PC-3 (cell line): ENCODE results near the gene TMEM131. TPM values are rescaled to one million over a fixed set of nuclear protein-coding genes. Genes with fewer than 3 reads are reported as not detected.

ENCODE experiments used
- ATAC-seq: fragments of 200-7000 bp; cut with Tn5 transposase; 2 replicates; pipeline ENCODE4 v1.9.1; 2020; ENCODE audit warnings: mild to moderate bottlenecking, moderate library complexity
- BruUV-seq: library from RNA; stranded (reverse); fragments of 400-500 nt; replicated peaks from 2 replicates; lab custom pipeline; 2021; lab: Mats Ljungman, UMichigan
- CTCF ChIA-PET: fragments of 300-600 bp; sonication (Branson Sonifier 250); formaldehyde crosslinking; loops from one replicate; lab custom pipeline; 2022; ENCODE audit warnings: antibody characterized with exemption; lab: Charles Lee
- POLR2A ChIA-PET: fragments of 300-600 bp; sonication (Branson Sonifier 250); formaldehyde crosslinking; loops from one replicate; lab custom pipeline; 2022; ENCODE audit warnings: antibody characterized with exemption; ENCODE audit not compliant: unreplicated experiment; lab: Charles Lee
- DNase-seq: peaks from one replicate; pipeline ENCODE4 v3.0.0-alpha.2; 2015
- H2AFZ ChIP-seq: fragments of 300-600 bp; sonication (generic); 2 replicates; pipeline ENCODE4 v1.6.0; 2016; ENCODE audit warnings: antibody characterized with exemption, low read length
- H3F3A ChIP-seq: fragments of 300-600 bp; sonication (generic); one replicate; pipeline ENCODE4 v1.6.0; 2017; ENCODE audit warnings: antibody characterized with exemption, low read length, control low read depth, mild to moderate bottlenecking; ENCODE audit not compliant: unreplicated experiment
- H3K27ac ChIP-seq: fragments of 300-600 bp; sonication (generic); 2 replicates; pipeline ENCODE4 v1.5.1; 2016; ENCODE audit warnings: mild to moderate bottlenecking, low read length
- H3K27me3 ChIP-seq: fragments of 300-600 bp; sonication (generic); 2 replicates; pipeline ENCODE4 v1.6.1; 2016; ENCODE audit warnings: low read length, mixed read lengths
- H3K36me3 ChIP-seq: fragments of 300-600 bp; sonication (generic); 2 replicates; pipeline ENCODE4 v1.6.1; 2016; ENCODE audit warnings: low read depth, mixed run types, low read length, mixed read lengths
- H3K4me1 ChIP-seq: fragments of 300-600 bp; sonication (generic); 2 replicates; pipeline ENCODE4 v1.5.1; 2016; ENCODE audit warnings: low read length; ENCODE audit not compliant: insufficient read depth
- H3K4me2 ChIP-seq: fragments of 300-600 bp; sonication (generic); 2 replicates; pipeline ENCODE4 v1.6.0; 2016; ENCODE audit warnings: low read length
- H3K4me3 ChIP-seq: fragments of 300-600 bp; sonication (generic); 2 replicates; pipeline ENCODE4 v1.5.1; 2016; ENCODE audit warnings: mild to moderate bottlenecking, low read length, mixed read lengths
- H3K79me2 ChIP-seq: fragments of 300-600 bp; sonication (generic); 2 replicates; pipeline ENCODE4 v1.6.1; 2017; ENCODE audit warnings: low read length, mixed read lengths
- H3K9ac ChIP-seq: fragments of 300-600 bp; sonication (generic); 2 replicates; pipeline ENCODE4 v1.6.0; 2016; ENCODE audit warnings: mild to moderate bottlenecking, low read length
- H3K9me2 ChIP-seq: fragments of 300-600 bp; sonication (generic); replicated peaks from 2 replicates; pipeline ENCODE4 v1.6.1; 2016; ENCODE audit warnings: mixed run types, low read length, mixed read lengths
- H3K9me3 ChIP-seq: fragments of 300-600 bp; sonication (generic); 2 replicates; pipeline ENCODE4 v1.6.1; 2016; ENCODE audit warnings: low read length, mixed read lengths
- H4K20me1 ChIP-seq: fragments of 300-600 bp; sonication (generic); 2 replicates; pipeline ENCODE4 v1.6.1; 2016; ENCODE audit warnings: low read length, mixed read lengths
- EZH2 ChIP-seq: fragments of 300-600 bp; sonication (generic); IDR thresholded peaks from one replicate; pipeline ENCODE4 v1.6.1; 2017; ENCODE audit warnings: antibody characterized with exemption, mild to moderate bottlenecking, low read length; ENCODE audit not compliant: unreplicated experiment
- EZH2phosphoT487 ChIP-seq: fragments of 300-600 bp; sonication (generic); IDR thresholded peaks from 2 replicates; pipeline ENCODE4 v1.6.1; 2018; ENCODE audit warnings: mild to moderate bottlenecking, antibody characterized with exemption, low read length, borderline replicate concordance
- intact Hi-C: fragments of 100-400 bp; cut with micrococcal nuclease; formaldehyde crosslinking; loops from 2 replicates; pipeline ENCODE4 v1.9.0; 2023
- total RNA-seq: library from RNA; depleted of rRNA; stranded (reverse); fragments of >200 nt; gene quantifications from 2 replicates; pipeline ENCODE4 v1.2.3, GENCODE V29; 2014
- TF ChIP-seq, protein P1 (sequence below): fragments of 300-600 bp; sonication (generic); conservative IDR thresholded peaks from 2 replicates; pipeline ENCODE4 v1.5.1; 2017; ENCODE audit warnings: antibody characterized with exemption, low read depth, mild to moderate bottlenecking, low read length

The TMEM131 gene
- total RNA-seq, 1 experiment from 2014 or later = 21.1 TPM

DNA sequence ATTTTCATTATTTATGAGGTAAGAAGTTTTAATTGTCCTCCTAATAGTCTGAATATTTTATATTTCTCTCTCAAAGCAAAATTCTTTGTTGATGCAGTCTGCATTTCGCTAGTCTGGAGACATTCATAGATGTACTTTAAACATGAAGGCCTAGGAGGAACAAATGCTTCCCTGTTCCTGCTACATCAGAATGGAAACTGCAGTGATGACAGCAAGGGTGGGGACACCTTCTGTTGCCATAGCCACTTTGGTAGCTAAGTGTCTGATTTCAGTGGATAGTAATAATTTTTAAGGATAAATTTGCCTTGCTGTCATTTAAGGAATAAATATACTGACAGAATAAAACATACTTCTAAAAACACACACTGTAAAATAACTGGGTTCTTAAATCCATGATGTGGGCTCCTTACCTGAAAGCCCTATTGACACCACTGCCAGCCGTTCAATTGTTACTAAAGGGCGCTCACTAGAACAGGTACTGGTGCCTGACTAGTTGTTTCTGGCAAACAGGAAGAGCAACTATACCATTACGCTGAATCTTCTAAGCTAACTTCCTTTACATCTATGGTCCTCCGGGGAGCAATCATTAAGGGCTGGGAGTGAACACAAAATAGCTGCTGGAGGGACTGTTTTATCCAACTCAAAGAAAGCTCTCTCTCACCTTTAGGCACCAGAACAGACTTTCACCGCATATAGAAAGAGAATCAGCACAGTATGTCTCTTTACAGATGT, 88.2 kb downstream of the TMEM131 start:
- no peak for TF ChIP-seq EZH2
- TF ChIP-seq, protein P1, sequence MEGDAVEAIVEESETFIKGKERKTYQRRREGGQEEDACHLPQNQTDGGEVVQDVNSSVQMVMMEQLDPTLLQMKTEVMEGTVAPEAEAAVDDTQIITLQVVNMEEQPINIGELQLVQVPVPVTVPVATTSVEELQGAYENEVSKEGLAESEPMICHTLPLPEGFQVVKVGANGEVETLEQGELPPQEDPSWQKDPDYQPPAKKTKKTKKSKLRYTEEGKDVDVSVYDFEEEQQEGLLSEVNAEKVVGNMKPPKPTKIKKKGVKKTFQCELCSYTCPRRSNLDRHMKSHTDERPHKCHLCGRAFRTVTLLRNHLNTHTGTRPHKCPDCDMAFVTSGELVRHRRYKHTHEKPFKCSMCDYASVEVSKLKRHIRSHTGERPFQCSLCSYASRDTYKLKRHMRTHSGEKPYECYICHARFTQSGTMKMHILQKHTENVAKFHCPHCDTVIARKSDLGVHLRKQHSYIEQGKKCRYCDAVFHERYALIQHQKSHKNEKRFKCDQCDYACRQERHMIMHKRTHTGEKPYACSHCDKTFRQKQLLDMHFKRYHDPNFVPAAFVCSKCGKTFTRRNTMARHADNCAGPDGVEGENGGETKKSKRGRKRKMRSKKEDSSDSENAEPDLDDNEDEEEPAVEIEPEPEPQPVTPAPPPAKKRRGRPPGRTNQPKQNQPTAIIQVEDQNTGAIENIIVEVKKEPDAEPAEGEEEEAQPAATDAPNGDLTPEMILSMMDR = no peak
- no peak for TF ChIP-seq EZH2phosphoT487
- H3K9me2 ChIP-seq = no peaks in the 10 kb centered on the region
- CTCF ChIA-PET = no interaction called here
- peaks cover 29% of the 10 kb centered on the region for H3K36me3 ChIP-seq
- H3K9me3 ChIP-seq = no peaks in the 10 kb centered on the region
- POLR2A ChIA-PET = interaction anchor here (0.7 kb wide), 1 partner anchor 361 kb away, joined by 3 read pairs; no protein-coding TSS in a partner anchor
- no peak overlapping the region for H3K4me2 ChIP-seq
- no peak for ATAC-seq
- H3K27me3 ChIP-seq = no peaks in the 10 kb centered on the region
- H4K20me1 ChIP-seq = no peaks in the 10 kb centered on the region
- H3F3A ChIP-seq = no peaks in the 10 kb centered on the region
- BruUV-seq = no TSS peak
- DNase-seq = no peak
- no peak overlapping the region for H3K27ac ChIP-seq
- H2AFZ ChIP-seq = no peak overlapping the region
- H3K9ac ChIP-seq = no peak overlapping the region
- H3K4me1 ChIP-seq = no peaks in the 10 kb centered on the region
- H3K4me3 ChIP-seq = no peak overlapping the region
- peaks cover 24% of the 10 kb centered on the region for H3K79me2 ChIP-seq
- intact Hi-C loops = no loop called here

DNA sequence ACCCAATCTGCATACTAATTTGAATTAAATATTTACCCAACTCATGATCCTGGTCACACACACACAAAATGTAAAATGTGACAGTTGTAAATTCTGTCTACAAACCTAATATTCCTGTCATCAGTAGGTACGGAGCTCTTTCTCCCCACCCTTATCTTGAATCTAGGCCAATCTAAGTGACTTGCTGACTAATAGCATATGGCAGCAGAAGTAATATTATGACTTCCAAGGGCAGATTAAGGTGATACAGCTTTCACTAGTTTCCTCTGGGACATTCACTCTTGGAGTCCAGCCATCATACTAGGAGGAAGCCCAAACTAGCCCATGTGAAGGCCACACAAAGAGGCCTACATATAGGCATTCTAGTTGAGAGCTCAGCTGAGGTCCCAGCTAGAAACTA, 89.4 kb downstream of the TMEM131 start:
- peaks cover 11% of the 10 kb centered on the region for H3K79me2 ChIP-seq
- DNase-seq (peak; percentile 3), ATAC-seq (no peak)
- TF ChIP-seq EZH2 (no peak), EZH2phosphoT487 (no peak)
- TF ChIP-seq, protein P1 = no peak
- H4K20me1 ChIP-seq = no peaks in the 10 kb centered on the region
- H3K9me2 ChIP-seq = no peaks in the 10 kb centered on the region
- no peak overlapping the region for H3K9ac ChIP-seq
- intact Hi-C loops = loop anchor here (1.0 kb wide), 1 partner anchor 87 kb away; no protein-coding TSS in a partner anchor
- H2AFZ ChIP-seq = no peak overlapping the region
- H3F3A ChIP-seq = no peaks in the 10 kb centered on the region
- no peaks in the 10 kb centered on the region for H3K27me3 ChIP-seq
- BruUV-seq = no TSS peak
- ChIA-PET CTCF (no interaction called here), POLR2A (no interaction called here)
- H3K4me2 ChIP-seq = no peak overlapping the region
- no peak overlapping the region for H3K4me3 ChIP-seq
- H3K36me3 ChIP-seq = peaks cover 26% of the 10 kb centered on the region
- H3K4me1 ChIP-seq = no peaks in the 10 kb centered on the region
- no peak overlapping the region for H3K27ac ChIP-seq
- H3K9me3 ChIP-seq = no peaks in the 10 kb centered on the region

DNA sequence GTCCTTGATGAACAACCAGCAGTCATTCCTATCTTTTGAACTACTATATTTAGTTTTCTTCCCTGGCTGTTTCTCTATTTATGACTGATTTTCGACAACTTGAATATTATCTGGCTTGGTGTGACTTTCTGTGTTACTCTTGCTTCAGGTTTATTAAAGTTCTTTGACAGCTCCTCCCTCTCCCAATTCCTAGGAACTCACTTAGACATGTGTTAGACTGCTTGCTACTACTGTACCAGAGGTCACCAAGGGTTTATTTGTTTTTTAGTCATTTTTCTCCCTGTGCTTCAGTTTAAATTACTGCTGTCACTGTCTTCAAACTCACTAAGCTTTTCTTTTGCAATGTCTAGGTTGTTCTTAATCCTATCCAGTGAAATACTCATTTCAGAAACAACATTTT, 90.5 kb downstream of the TMEM131 start:
- no peak overlapping the region for H3K4me3 ChIP-seq
- CTCF ChIA-PET = no interaction called here
- POLR2A ChIA-PET = no interaction called here
- no peak overlapping the region for H3K4me2 ChIP-seq
- no peak for ATAC-seq
- no peaks in the 10 kb centered on the region for H3K9me3 ChIP-seq
- H3K9me2 ChIP-seq = no peaks in the 10 kb centered on the region
- no peak for DNase-seq
- H4K20me1 ChIP-seq = no peaks in the 10 kb centered on the region
- TF ChIP-seq, protein P1 = no peak
- no peak for TF ChIP-seq EZH2phosphoT487
- no peak for TF ChIP-seq EZH2
- H3K27ac ChIP-seq = no peak overlapping the region
- peaks cover 7% of the 10 kb centered on the region; the same call in 1 of the 2 replicates for H3K79me2 ChIP-seq
- H3F3A ChIP-seq = no peaks in the 10 kb centered on the region
- no TSS peak for BruUV-seq
- peaks cover 17% of the 10 kb centered on the region; the same call in 1 of the 2 replicates for H3K36me3 ChIP-seq
- H3K9ac ChIP-seq = no peak overlapping the region
- no peaks in the 10 kb centered on the region for H3K4me1 ChIP-seq
- intact Hi-C loops = no loop called here
- H2AFZ ChIP-seq = no peak overlapping the region
- H3K27me3 ChIP-seq = no peaks in the 10 kb centered on the region
